SU-DHL-6 (cell line): ENCODE measurements around the gene TWIST2.

ENCODE experiments used
- H2AFZ ChIP-seq: fragments of 200-600 bp; sonication (generic); 2 replicates; pipeline ENCODE4 v1.6.1; 2014; ENCODE audit warnings: low read depth, mild to moderate bottlenecking, moderate library complexity, mixed read lengths, antibody characterized with exemption, low read length; ENCODE audit not compliant: severe bottlenecking
- H3F3A ChIP-seq: fragments of 200-600 bp; shearing (Covaris generic); 2 replicates; pipeline ENCODE4 v1.6.0; 2016; ENCODE audit warnings: antibody characterized with exemption, mild to moderate bottlenecking; ENCODE audit not compliant: insufficient read depth
- H3K27ac ChIP-seq: fragments of 200-600 bp; sonication (generic); 2 replicates; pipeline ENCODE4 v1.5.1; 2016; ENCODE audit warnings: low read depth, mild to moderate bottlenecking, low read length, moderate library complexity, mixed read lengths
- H3K27me3 ChIP-seq: fragments of 200-600 bp; sonication (generic), shearing (Covaris generic); 2 replicates; pipeline ENCODE4 v1.6.0; 2014; ENCODE audit warnings: mild to moderate bottlenecking, low read length
- H3K36me3 ChIP-seq: fragments of 200-600 bp; sonication (generic); 2 replicates; pipeline ENCODE4 v1.6.1; 2014; ENCODE audit warnings: mild to moderate bottlenecking, low read length, mixed read lengths
- H3K4me2 ChIP-seq: fragments of 300-600, 200-600 bp; shearing (Covaris generic), sonication (generic); 2 replicates; pipeline ENCODE4 v1.6.0; 2014; ENCODE audit warnings: low read length, low read depth, mild to moderate bottlenecking; ENCODE audit not compliant: poor library complexity, severe bottlenecking
- H3K4me3 ChIP-seq: fragments of 200-600 bp; sonication (generic); 2 replicates; pipeline ENCODE4 v1.5.1; 2014; ENCODE audit warnings: antibody characterized with exemption, low read length, mild to moderate bottlenecking, mixed read lengths; ENCODE audit not compliant: insufficient read depth, poor library complexity, severe bottlenecking
- H3K79me2 ChIP-seq: fragments of 200-600 bp; sonication (generic); 2 replicates; pipeline ENCODE4 v1.6.1; 2014; ENCODE audit warnings: mild to moderate bottlenecking, low read length, moderate library complexity; ENCODE audit not compliant: insufficient read depth
- H3K9ac ChIP-seq: fragments of 200-600 bp; sonication (generic); 2 replicates; pipeline ENCODE4 v1.7.0; 2014; ENCODE audit warnings: mild to moderate bottlenecking, low read length
- H3K9me2 ChIP-seq: fragments of 200-600 bp; sonication (generic); replicated peaks from 2 replicates; pipeline ENCODE4 v1.6.1; 2014; ENCODE audit warnings: low read length; ENCODE audit not compliant: insufficient read depth
- H3K9me3 ChIP-seq: fragments of 200-600 bp; sonication (generic); 2 replicates; pipeline ENCODE4 v1.6.1; 2014; ENCODE audit warnings: low read length, mixed read lengths; ENCODE audit not compliant: insufficient read depth
- H4K20me1 ChIP-seq: fragments of 200-600 bp; sonication (generic); 2 replicates; pipeline ENCODE4 v1.6.1; 2014; ENCODE audit warnings: low read depth, mild to moderate bottlenecking, antibody characterized with exemption, low read length, moderate library complexity, mixed read lengths
- CTCF ChIP-seq: fragments of 200-600 bp; sonication (generic); IDR thresholded peaks from one replicate; pipeline ENCODE4 v1.5.1; 2017; ENCODE audit warnings: antibody characterized with exemption, mild to moderate bottlenecking, low read length, moderate library complexity; ENCODE audit not compliant: insufficient read depth, poor library complexity, severe bottlenecking
- EZH2phosphoT487 ChIP-seq: fragments of 200-600 bp; sonication (generic), shearing (Covaris generic); conservative IDR thresholded peaks from 2 replicates; pipeline ENCODE4 v1.6.1; 2018; ENCODE audit warnings: mild to moderate bottlenecking, antibody characterized with exemption, low read length, moderate library complexity, mixed read lengths

TWIST2 gene

DNA sequence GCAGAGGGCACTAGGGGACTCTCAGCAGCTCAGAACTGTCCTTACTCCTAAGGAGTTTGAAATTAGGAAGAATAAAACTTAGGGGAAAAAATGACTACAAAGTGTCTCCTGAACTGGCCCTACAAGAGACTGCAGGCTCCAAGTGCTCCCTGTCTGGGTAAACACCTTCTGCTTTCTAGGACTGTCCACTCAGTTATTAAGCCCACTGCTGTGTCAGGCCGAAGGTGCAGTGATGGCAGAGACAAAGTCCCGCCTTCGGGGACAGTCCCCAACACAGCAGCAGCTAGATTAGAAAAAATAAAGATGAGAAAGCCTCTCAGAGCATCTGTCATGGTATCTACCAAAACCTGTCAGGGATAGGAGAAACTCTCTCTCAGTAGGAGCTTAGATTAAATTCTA, 28.3 kb downstream of the TWIST2 start:
- no peak overlapping the region for H3K27ac ChIP-seq
- TF ChIP-seq EZH2phosphoT487 (no peak), CTCF (no peak)
- H3K4me3 ChIP-seq = no peak overlapping the region
- no peaks in the 10 kb centered on the region for H3K36me3 ChIP-seq
- H3K4me2 ChIP-seq = no peak overlapping the region
- H4K20me1 ChIP-seq = no peaks in the 10 kb centered on the region
- H3F3A ChIP-seq = no peaks in the 10 kb centered on the region
- no peak overlapping the region for H3K9ac ChIP-seq
- H3K79me2 ChIP-seq = no peaks in the 10 kb centered on the region
- H3K9me2 ChIP-seq = no peaks in the 10 kb centered on the region
- no peaks in the 10 kb centered on the region for H3K9me3 ChIP-seq
- no peak overlapping the region for H2AFZ ChIP-seq
- H3K27me3 ChIP-seq = no peaks in the 10 kb centered on the region

DNA sequence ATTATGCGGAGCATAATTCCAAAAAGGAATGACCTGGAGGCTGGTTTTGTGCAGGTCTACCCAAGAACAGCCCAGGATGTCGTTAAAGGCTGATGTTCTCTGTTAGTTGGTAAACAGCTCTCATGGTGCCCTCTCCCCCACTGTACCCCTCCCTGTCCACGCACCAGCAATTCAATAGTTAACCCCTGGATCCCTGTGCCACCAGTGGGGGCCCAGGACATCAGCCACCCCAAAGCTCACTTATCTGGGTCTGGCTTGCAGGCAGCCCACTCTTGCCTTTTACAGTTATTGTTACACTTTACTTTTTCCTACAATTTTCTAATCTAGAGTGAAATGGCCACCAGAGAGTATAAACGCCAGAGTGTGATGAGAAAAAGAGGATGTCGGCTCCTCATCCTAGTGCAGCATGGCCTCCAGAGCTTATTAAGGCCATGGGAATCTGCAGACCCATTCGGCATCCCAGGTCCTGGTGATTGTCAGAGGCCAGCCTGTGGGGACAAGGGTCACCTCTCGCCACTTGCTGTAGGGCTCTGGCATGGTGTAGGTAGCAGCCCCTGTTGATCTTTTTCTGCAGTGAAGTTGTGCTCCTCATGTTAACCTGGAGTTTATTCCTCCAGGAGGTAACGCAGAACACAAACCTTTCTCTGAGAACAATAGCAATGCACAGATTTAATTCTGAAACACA, 30.3 kb downstream of the TWIST2 start:
- no peak for TF ChIP-seq EZH2phosphoT487
- TF ChIP-seq CTCF = no peak
- Histone ChIP-seq H3K79me2 (no peaks in the 10 kb centered on the region), H3F3A (no peaks in the 10 kb centered on the region), H3K9ac (no peak overlapping the region), H2AFZ (no peak overlapping the region), H3K27ac (no peak overlapping the region), H3K9me2 (no peaks in the 10 kb centered on the region), H4K20me1 (no peaks in the 10 kb centered on the region), H3K4me2 (no peak overlapping the region), H3K27me3 (no peaks in the 10 kb centered on the region), H3K36me3 (no peaks in the 10 kb centered on the region), H3K4me3 (no peak overlapping the region), H3K9me3 (no peaks in the 10 kb centered on the region)

GRCh38 chr2:238879043-238879442, 31.2 kb downstream of the TWIST2 start:
- H3K36me3 ChIP-seq = no peaks in the 10 kb centered on the region
- H3F3A ChIP-seq = no peaks in the 10 kb centered on the region
- no peak overlapping the region for H3K9ac ChIP-seq
- H3K27ac ChIP-seq = no peak overlapping the region
- H2AFZ ChIP-seq = no peak overlapping the region
- TF ChIP-seq CTCF (no peak), EZH2phosphoT487 (no peak)
- H3K4me3 ChIP-seq = no peak overlapping the region
- no peak overlapping the region for H3K4me2 ChIP-seq
- H3K9me3 ChIP-seq = no peaks in the 10 kb centered on the region
- H4K20me1 ChIP-seq = no peaks in the 10 kb centered on the region
- no peaks in the 10 kb centered on the region for H3K9me2 ChIP-seq
- no peaks in the 10 kb centered on the region for H3K79me2 ChIP-seq
- H3K27me3 ChIP-seq = no peaks in the 10 kb centered on the region
